ENCODE results near the gene SAFB2.
"Not testable (repeated sequence)": the region's sequence is repeated elsewhere in the genome, so short reads cannot be mapped to it uniquely, and the experiment has no call there.

SAFB2 gene

GRCh38 chr19:5617080-5617479, 5.5 kb downstream of the SAFB2 start:
- no peaks in the 10 kb centered on the region for H3K4me1 ChIP-seq (ENCODE audit: insufficient read depth, insufficient read length)
- H3K4me3 ChIP-seq (ENCODE audit: insufficient read length, low read depth), result no peak overlapping the region
- no peak for DNase-seq (ENCODE audit: low read depth, low spot score)
- peaks cover 92% of the 10 kb centered on the region for H3K36me3 ChIP-seq (ENCODE audit: insufficient read depth, insufficient read length, low read length)
- no peak for TF ChIP-seq SUZ12 (IDR thresholded peaks at IDR 0.05; ENCODE audit: extremely low read depth, insufficient read depth, insufficient read length)
- no peak for TF ChIP-seq ZNF274 (IDR thresholded peaks at IDR 0.05; ENCODE audit: low read depth, low read length)
- no peak for TF ChIP-seq YY1 (IDR thresholded peaks at IDR 0.05; ENCODE audit: insufficient read depth, insufficient read length)
- H3K27me3 ChIP-seq (ENCODE audit: insufficient read depth, insufficient read length), result no peaks in the 10 kb centered on the region
- H3K9ac ChIP-seq (ENCODE audit: insufficient read length, low read depth), result no peak overlapping the region
- no peaks in the 10 kb centered on the region for H3K9me3 ChIP-seq (ENCODE audit: insufficient read depth, low read length)

DNA sequence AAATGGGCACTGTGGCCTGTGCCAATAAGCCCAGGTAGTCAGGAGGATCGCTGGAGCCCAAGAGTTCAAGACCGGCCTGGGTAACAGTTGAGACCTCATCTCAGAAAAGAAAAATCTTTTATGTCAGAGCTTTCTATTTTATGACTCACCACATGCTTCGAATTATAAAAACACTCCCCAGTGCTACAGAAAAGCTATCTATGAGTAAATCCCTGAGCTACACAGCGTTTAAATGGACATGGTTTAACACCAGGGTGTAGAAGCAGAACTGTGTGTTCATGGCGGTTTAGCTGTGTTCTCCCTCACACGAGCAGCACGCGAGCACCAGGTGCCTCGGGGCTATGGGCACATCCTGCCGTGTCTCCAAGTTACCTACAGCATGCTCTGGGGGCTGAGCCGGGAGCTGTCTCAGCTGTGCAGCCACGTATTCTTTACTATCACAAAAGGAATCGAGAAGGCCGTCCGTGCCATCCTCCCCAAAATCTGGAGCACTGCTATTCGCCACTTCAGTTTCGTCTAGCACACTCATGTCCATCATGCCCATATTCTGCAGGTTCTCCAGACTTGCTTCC, 6.7 kb downstream of the SAFB2 start:
- no peak overlapping the region for H3K9ac ChIP-seq (ENCODE audit: insufficient read length, low read depth)
- TF ChIP-seq YY1 (IDR thresholded peaks at IDR 0.05; ENCODE audit: insufficient read depth, insufficient read length), result no peak
- no peak for TF ChIP-seq SUZ12 (IDR thresholded peaks at IDR 0.05; ENCODE audit: extremely low read depth, insufficient read depth, insufficient read length)
- no peak for TF ChIP-seq ZNF274 (IDR thresholded peaks at IDR 0.05; ENCODE audit: low read depth, low read length)
- H3K4me1 ChIP-seq (ENCODE audit: insufficient read depth, insufficient read length), result no peaks in the 10 kb centered on the region
- no peak overlapping the region for H3K4me3 ChIP-seq (ENCODE audit: insufficient read length, low read depth)
- H3K9me3 ChIP-seq (ENCODE audit: insufficient read depth, low read length), result no peaks in the 10 kb centered on the region
- peaks cover 88% of the 10 kb centered on the region for H3K36me3 ChIP-seq (ENCODE audit: insufficient read depth, insufficient read length, low read length)
- no peaks in the 10 kb centered on the region for H3K27me3 ChIP-seq (ENCODE audit: insufficient read depth, insufficient read length)
- DNase-seq (ENCODE audit: low read depth, low spot score), result no peak

GRCh38 chr19:5612891-5613865, 9.4 kb downstream of the SAFB2 start:
- H3K36me3 ChIP-seq (ENCODE audit: insufficient read depth, insufficient read length, low read length), result peaks cover 89% of the 10 kb centered on the region

GRCh38 chr19:5609881-5610448, 12.6 kb downstream of the SAFB2 start:
- Histone ChIP-seq H3K4me3 (ENCODE audit: insufficient read length, low read depth) (no peak overlapping the region), H3K36me3 (ENCODE audit: insufficient read depth, insufficient read length, low read length) (peaks cover 83% of the 10 kb centered on the region), H3K27me3 (ENCODE audit: insufficient read depth, insufficient read length) (no peaks in the 10 kb centered on the region), H3K4me1 (ENCODE audit: insufficient read depth, insufficient read length) (no peaks in the 10 kb centered on the region), H3K9me3 (ENCODE audit: insufficient read depth, low read length) (no peaks in the 10 kb centered on the region), H3K9ac (ENCODE audit: insufficient read length, low read depth) (no peak overlapping the region)
- TF ChIP-seq ZNF274 (IDR thresholded peaks at IDR 0.05; ENCODE audit: low read depth, low read length) (no peak), YY1 (IDR thresholded peaks at IDR 0.05; ENCODE audit: insufficient read depth, insufficient read length) (no peak), SUZ12 (IDR thresholded peaks at IDR 0.05; ENCODE audit: extremely low read depth, insufficient read depth, insufficient read length) (no peak)
- DNase-seq (ENCODE audit: low read depth, low spot score), result no peak

More at GRCh38 chr19:5612891-5613865, 9.4 kb downstream of the SAFB2 start:
- H3K9me3 ChIP-seq (ENCODE audit: insufficient read depth, low read length), result no peaks in the 10 kb centered on the region
- no peaks in the 10 kb centered on the region for H3K27me3 ChIP-seq (ENCODE audit: insufficient read depth, insufficient read length)
- DNase-seq (ENCODE audit: low read depth, low spot score), result no peak
- H3K4me1 ChIP-seq (ENCODE audit: insufficient read depth, insufficient read length), result no peaks in the 10 kb centered on the region
- no peak for TF ChIP-seq ZNF274 (IDR thresholded peaks at IDR 0.05; ENCODE audit: low read depth, low read length)
- TF ChIP-seq YY1 (IDR thresholded peaks at IDR 0.05; ENCODE audit: insufficient read depth, insufficient read length), result no peak
- no peak for TF ChIP-seq SUZ12 (IDR thresholded peaks at IDR 0.05; ENCODE audit: extremely low read depth, insufficient read depth, insufficient read length)
- H3K4me3 ChIP-seq (ENCODE audit: insufficient read length, low read depth), result no peak overlapping the region
- H3K9ac ChIP-seq (ENCODE audit: insufficient read length, low read depth), result no peak overlapping the region

GRCh38 chr19:5608766-5609165, 13.8 kb downstream of the SAFB2 start:
- not testable (repeated sequence) for H3K4me1 ChIP-seq (ENCODE audit: insufficient read depth, insufficient read length); H3K4me3 ChIP-seq (ENCODE audit: insufficient read length, low read depth); H3K9me3 ChIP-seq (ENCODE audit: insufficient read depth, low read length); DNase-seq (ENCODE audit: low read depth, low spot score); H3K27me3 ChIP-seq (ENCODE audit: insufficient read depth, insufficient read length); H3K9ac ChIP-seq (ENCODE audit: insufficient read length, low read depth)
- peaks cover 84% of the 10 kb centered on the region for H3K36me3 ChIP-seq (ENCODE audit: insufficient read depth, insufficient read length, low read length)

DNA sequence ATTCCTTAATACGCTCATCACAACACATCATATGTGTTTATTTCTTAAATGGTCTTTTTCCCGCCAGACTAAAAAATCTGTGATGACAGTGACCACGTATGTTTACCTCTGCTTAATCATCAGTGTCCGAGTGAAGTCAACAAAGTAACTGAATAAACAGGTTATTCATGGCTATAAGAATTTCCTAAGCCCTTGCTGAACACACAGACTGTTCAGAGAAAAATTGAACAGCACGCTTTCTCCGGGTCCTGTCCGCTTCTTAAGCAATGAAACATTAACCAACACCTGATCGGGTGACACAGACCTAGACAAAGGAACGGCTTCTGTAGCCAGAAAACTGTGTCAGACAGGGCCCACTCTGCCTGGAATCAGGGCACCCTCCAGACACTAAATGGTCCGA, 14.3 kb downstream of the SAFB2 start:
- no peaks in the 10 kb centered on the region for H3K4me1 ChIP-seq (ENCODE audit: insufficient read depth, insufficient read length)

More for the DNA sequence above, 14.3 kb downstream of the SAFB2 start:
- no peak overlapping the region for H3K4me3 ChIP-seq (ENCODE audit: insufficient read length, low read depth)
- no peaks in the 10 kb centered on the region for H3K27me3 ChIP-seq (ENCODE audit: insufficient read depth, insufficient read length)
- no peaks in the 10 kb centered on the region for H3K9me3 ChIP-seq (ENCODE audit: insufficient read depth, low read length)
- no peak overlapping the region for H3K9ac ChIP-seq (ENCODE audit: insufficient read length, low read depth)
- DNase-seq (ENCODE audit: low read depth, low spot score), result no peak
- peaks cover 84% of the 10 kb centered on the region for H3K36me3 ChIP-seq (ENCODE audit: insufficient read depth, insufficient read length, low read length)
- TF ChIP-seq ZNF274 (IDR thresholded peaks at IDR 0.05; ENCODE audit: low read depth, low read length), result no peak
- TF ChIP-seq SUZ12 (IDR thresholded peaks at IDR 0.05; ENCODE audit: extremely low read depth, insufficient read depth, insufficient read length), result no peak
- TF ChIP-seq YY1 (IDR thresholded peaks at IDR 0.05; ENCODE audit: insufficient read depth, insufficient read length), result no peak

Measured in NT2/D1 (cell line).